ENCODE data around the gene ZDHHC22.
A peak's percentile ranks its signal among the peaks of the same experiment; 100 is the strongest.

ZDHHC22 gene

DNA sequence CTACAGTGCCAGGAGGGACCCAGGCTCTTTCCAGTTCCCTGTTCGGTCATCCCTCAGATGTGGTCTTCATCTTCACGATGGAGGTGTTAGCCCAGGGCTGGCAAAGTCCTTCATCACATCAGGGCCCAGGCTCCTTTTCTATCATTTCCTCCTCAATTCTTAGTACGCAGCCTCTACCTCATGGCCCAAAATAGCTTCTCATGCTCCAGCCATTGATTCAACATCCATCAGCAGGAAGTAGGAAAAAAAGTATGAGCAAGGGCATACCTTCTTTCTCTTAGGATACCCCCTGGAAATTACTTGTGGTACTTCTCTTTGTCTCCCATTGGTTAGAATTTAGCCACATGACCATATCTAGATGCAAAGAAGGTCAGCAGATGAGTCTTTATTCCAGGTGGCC lies 12.2 kb upstream of the ZDHHC22 start:
- Mint-ChIP-seq H3K4me1 (peaks cover 18% of the 10 kb centered on the region), H3K27ac (no peak overlapping the region), H3K9me3 (no peaks in the 10 kb centered on the region), H3K36me3 (ENCODE audit: low read depth) (no peaks in the 10 kb centered on the region), H3K27me3 (ENCODE audit: low read depth, poor library complexity) (peaks cover 27% of the 10 kb centered on the region), H3K4me3 (no peak overlapping the region)
- TF ChIP-seq, protein P1, sequence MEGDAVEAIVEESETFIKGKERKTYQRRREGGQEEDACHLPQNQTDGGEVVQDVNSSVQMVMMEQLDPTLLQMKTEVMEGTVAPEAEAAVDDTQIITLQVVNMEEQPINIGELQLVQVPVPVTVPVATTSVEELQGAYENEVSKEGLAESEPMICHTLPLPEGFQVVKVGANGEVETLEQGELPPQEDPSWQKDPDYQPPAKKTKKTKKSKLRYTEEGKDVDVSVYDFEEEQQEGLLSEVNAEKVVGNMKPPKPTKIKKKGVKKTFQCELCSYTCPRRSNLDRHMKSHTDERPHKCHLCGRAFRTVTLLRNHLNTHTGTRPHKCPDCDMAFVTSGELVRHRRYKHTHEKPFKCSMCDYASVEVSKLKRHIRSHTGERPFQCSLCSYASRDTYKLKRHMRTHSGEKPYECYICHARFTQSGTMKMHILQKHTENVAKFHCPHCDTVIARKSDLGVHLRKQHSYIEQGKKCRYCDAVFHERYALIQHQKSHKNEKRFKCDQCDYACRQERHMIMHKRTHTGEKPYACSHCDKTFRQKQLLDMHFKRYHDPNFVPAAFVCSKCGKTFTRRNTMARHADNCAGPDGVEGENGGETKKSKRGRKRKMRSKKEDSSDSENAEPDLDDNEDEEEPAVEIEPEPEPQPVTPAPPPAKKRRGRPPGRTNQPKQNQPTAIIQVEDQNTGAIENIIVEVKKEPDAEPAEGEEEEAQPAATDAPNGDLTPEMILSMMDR (IDR thresholded peaks at IDR 0.05), result no peak
- DNase-seq, result no peak

GRCh38 chr14:77151918-77152588 lies 10.5 kb upstream of the ZDHHC22 start:
- no peaks in the 10 kb centered on the region for H3K36me3 Mint-ChIP-seq (ENCODE audit: low read depth)
- TF ChIP-seq, protein P1 (IDR thresholded peaks at IDR 0.05), result no peak
- no peak overlapping the region for H3K4me3 Mint-ChIP-seq
- peaks cover 27% of the 10 kb centered on the region for H3K27me3 Mint-ChIP-seq (ENCODE audit: low read depth, poor library complexity)
- H3K27ac Mint-ChIP-seq, result no peak overlapping the region
- H3K4me1 Mint-ChIP-seq, result peaks cover 6% of the 10 kb centered on the region
- H3K9me3 Mint-ChIP-seq, result no peaks in the 10 kb centered on the region
- no peak for DNase-seq

DNA sequence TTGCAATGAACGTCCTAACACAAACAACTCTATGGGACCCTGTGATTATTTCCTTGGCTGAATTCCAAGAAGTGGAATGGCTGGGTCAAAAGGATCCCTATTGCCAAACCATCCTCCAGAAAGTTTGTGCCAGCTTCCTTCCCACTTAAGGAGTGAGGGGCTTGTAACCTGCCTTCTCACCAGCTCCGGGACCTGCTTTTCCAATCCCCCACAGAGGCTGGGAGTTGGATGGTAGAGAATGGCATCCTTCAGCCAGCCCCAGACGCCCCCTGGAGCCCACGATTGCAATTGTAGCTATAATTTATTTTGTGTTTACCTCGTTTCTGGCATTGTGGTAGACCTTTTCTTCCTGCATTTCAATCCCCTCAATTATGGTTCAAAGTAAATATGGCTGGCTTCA lies 9.7 kb upstream of the ZDHHC22 start:
- H3K27ac Mint-ChIP-seq, result no peak overlapping the region
- peaks cover 30% of the 10 kb centered on the region for H3K27me3 Mint-ChIP-seq (ENCODE audit: low read depth, poor library complexity)
- no peaks in the 10 kb centered on the region for H3K36me3 Mint-ChIP-seq (ENCODE audit: low read depth)
- no peak overlapping the region for H3K4me3 Mint-ChIP-seq
- DNase-seq, result peak; percentile 63
- H3K9me3 Mint-ChIP-seq, result no peaks in the 10 kb centered on the region
- peaks cover 14% of the 10 kb centered on the region for H3K4me1 Mint-ChIP-seq
- TF ChIP-seq, protein P1 (IDR thresholded peaks at IDR 0.05), result peak; percentile 61

DNA sequence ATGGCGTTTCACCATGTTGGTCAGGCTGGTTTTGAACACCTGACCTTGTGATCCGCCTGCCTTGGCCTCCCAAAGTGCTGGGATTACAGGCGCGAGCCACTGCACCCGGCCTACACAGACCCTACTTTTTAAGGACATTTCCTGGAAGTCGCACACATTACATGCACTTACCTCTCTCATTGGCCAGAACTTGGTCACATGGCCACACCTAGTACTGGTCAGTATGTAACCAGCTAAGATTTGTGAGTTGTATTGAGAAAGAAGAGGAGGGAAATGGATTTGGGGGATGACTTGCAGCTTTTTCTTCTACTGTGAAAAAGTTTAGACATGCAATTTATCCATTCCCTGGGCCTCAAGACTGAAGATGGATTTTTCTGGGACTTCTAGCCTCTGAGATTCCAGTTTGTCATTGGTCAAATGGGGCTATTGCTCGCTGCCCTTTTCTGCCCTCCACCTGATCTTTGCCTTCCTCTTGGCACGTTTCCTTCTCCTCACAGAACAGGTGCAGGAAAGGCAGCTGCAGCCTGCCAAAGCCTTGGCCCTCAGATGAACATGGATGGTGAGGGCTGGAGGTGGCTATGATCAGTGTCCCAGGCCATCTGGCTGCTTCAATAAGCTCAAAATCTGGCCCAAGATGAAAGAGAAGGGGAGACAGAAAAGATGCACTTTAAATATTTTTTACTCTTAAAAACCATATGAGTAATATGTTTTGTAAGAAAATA lies 7.1 kb upstream of the ZDHHC22 start:
- Mint-ChIP-seq H3K4me3 (no peak overlapping the region), H3K36me3 (ENCODE audit: low read depth) (no peaks in the 10 kb centered on the region), H3K9me3 (no peaks in the 10 kb centered on the region), H3K27ac (no peak overlapping the region), H3K27me3 (ENCODE audit: low read depth, poor library complexity) (peaks cover 43% of the 10 kb centered on the region), H3K4me1 (peaks cover 18% of the 10 kb centered on the region)
- TF ChIP-seq, protein P1 (IDR thresholded peaks at IDR 0.05), result no peak
- no peak for DNase-seq

DNA sequence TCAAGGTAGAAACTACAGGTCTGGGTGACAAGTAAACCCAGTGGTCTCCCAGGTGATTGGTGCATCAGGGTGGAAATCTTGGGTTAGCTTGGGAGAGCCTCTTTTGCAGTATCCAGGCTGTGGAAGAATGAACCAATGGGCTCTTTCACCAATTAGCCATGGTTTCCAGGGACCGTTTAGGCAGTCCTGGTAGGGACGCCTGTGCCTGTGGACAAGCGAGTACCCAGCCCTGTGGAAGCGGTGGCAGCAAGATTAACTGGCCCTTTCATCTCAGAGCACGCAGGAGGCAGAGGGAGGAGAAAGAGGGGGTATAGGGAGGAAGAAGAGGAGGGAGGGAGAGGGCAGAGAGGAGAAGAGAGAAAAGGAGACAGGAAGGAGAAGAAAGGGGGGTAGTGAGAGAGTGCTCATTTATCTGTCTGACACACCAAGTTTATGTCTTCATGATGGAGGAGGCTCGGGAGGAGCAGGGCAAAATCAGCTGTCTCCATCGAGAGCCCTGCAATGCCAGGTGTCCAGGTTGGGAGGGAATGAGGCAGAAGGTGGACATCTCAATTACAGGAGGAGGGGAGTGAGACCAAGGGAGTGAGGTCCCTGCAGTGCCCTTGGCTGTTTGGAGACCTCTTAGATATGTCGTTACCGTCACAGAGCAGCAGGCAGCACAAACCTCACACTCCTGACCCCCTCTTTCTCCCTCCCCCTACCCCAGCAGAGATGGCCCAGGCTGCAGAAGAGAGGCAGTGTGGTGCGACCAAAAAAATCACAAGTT lies 4.6 kb upstream of the ZDHHC22 start:
- TF ChIP-seq, protein P1 (IDR thresholded peaks at IDR 0.05), result no peak
- Mint-ChIP-seq H3K4me3 (no peak overlapping the region), H3K4me1 (peaks cover 24% of the 10 kb centered on the region), H3K27me3 (ENCODE audit: low read depth, poor library complexity) (peaks cover 57% of the 10 kb centered on the region), H3K36me3 (ENCODE audit: low read depth) (no peaks in the 10 kb centered on the region), H3K9me3 (no peaks in the 10 kb centered on the region), H3K27ac (no peak overlapping the region)
- no peak for DNase-seq
